TTC549 (cell line): ENCODE data around the gene SMG6.

Source experiments
- FAIRE-seq: peaks from 2 replicates; lab custom pipeline; 2012; peaks lifted over from hg19 to GRCh38; lab: Jason Lieb, UNC

Gene SMG6

DNA sequence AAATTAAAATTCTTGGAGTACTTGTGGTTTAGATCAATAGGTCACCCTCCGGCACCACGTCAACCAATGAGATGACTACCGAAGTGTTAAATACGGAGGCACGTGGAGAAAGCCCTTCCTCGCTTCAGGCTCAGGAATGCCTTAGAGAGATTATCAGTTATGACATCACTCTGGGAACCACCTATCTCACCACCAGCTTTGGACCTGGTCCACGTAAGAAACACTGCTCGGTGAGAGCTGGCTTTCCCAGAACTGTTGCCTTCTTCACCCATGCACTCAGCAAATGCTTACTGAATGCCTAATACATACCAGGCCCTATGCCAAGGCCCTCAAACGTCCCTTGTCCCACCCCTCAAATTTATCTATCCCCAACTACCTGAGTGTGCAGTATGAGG lies 71.3 kb downstream of the SMG6 start:
- FAIRE-seq = no peak

DNA sequence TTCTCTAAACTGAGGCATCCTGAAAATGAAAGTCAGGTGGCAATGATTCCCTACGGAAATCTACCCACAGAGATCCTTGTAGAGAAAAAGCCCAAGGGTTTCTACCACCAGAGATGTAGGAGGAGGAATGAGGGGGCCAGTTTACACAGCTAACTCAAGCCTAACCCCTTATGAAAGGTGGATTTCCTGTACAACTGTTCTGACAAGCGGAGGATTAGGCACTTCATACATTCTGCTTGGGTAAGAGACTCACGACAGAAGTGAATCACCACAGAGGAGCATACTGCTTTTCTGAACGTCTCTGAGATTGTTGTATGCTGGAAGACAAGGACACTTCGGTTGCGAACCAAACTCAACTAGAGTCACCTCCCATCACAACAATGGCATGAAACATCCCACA lies 72.7 kb downstream of the SMG6 start:
- FAIRE-seq = no peak

- FAIRE-seq = no peak
Measured at GRCh38 chr17:2227025-2227699, 76.4 kb downstream of the SMG6 start.

DNA sequence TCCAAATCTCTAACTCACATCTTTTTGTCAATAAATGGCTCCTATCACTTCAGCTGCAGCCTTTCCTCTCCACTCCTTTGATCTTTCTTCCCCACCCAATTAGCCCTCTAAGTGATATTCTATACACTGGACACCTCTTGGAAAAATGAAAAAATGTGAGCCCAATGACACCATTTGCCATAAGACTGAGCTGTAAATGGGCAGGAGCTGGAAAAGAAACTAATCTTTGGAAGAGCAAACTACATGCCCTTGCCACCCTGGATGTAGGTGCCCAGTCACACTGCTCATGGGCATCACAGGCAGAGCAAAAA lies 80.0 kb downstream of the SMG6 start:
- no peak for FAIRE-seq

DNA sequence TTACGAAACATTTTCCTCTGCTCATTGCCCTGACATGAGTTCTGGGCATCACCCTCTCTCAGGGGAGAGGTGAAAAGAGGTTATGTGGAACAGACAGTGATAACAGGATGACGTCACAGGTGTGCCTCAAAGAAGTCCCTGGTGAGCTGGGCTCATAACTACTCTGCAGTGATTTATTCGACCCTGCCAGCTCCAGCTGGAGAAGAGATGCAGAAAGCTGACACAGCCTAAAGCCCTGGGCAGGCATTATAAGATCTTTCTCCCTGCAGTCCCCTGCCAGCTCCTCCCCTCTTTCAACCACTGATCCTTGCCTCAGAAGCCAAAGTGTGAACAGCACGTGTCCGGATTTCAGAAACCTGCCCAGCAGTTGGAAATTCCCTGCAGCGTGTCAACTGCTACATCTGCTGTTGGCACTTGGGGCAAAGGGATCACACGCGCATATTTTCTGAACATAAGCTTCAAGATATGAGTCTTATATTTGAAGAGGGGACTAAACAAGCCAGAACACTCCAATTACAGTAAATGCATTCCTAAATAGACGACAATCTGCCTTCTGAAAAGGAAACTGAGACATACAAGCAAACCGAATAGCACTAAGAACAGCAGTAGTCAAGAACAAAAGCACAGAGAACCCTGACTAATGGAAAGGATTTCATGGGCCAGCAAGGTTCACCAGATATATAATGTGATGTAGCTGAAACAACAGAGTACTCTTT lies 80.5 kb downstream of the SMG6 start:
- no peak for FAIRE-seq

- FAIRE-seq = no peak
Measured at GRCh38 chr17:2222301-2222700, 81.3 kb downstream of the SMG6 start.

- no peak for FAIRE-seq
Measured at GRCh38 chr17:2218426-2218825, 85.2 kb downstream of the SMG6 start.

GRCh38 chr17:2215616-2216364 lies 87.8 kb downstream of the SMG6 start:
- no peak for FAIRE-seq

GRCh38 chr17:2214929-2215615 lies 88.5 kb downstream of the SMG6 start:
- FAIRE-seq = no peak

DNA sequence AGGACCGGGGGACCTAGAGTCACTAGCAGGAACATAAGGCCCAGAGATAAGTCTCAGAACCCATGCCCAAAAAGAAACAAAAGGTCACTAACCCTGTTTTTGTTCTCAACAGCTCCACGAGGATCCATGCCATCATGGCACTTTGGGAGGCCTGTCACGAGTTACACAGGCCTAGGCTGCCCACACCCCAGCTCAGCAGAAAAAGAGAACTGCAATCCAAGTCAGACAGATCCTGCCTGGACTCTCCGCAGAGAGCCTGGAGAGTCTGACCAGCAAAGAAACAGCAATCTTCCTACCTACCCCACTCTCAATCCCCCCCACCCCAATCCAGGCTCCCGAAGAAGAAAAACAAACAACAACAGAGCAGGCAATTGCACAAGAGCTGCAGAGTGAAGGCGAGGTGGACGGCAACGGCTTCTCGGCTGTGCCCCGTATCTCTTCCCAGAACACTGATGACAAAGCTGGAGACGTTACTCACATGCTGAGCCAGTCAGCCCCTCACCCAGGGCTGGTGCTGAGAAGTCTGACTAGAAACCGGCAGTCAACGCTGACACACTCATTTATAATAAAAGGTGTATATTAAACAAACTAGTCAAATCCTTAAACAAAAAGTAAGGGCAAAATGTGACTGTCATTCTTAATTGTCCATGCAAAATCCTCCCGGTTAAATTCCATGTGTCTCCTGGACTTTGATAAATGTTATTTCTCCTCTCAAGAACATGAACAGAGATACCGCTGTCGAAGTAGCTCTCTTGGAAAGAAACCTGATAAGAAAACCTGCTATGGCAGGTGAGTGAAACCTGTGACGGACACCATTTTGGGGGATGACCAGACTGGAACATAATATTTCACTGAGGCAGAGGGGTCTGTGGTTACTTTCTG lies 89.3 kb downstream of the SMG6 start:
- FAIRE-seq = no peak

GRCh38 chr17:2213291-2213960 lies 90.2 kb downstream of the SMG6 start:
- no peak for FAIRE-seq

DNA sequence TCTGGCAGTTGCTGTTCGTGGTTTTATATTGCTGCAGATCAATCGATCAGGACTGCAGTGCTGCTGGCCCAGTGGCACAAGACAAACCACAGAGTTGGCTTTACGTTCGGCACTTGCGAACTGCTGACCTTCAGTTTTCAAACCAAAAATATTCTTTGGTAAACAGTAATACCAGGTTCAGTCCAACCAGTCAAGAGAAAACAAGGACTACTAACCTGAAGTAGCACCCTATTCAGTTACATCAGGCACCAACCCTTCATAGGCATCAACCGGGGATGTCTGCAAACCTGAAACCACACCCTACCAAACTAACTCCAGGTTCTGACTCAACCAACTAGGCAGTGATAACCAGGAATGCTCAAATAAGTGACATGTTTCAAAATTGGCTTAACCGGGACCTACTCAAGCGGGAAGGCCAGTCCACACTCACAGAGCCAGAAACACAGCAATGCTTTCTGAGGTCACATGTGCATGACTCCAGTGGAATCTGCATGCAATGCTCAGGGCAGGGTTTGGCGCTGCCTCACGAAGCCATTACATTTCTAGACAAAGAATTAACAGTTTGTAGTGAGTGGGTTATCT lies 91.1 kb downstream of the SMG6 start:
- FAIRE-seq = no peak

- no peak for FAIRE-seq
Measured at GRCh38 chr17:2211661-2212399, 91.8 kb downstream of the SMG6 start.

DNA sequence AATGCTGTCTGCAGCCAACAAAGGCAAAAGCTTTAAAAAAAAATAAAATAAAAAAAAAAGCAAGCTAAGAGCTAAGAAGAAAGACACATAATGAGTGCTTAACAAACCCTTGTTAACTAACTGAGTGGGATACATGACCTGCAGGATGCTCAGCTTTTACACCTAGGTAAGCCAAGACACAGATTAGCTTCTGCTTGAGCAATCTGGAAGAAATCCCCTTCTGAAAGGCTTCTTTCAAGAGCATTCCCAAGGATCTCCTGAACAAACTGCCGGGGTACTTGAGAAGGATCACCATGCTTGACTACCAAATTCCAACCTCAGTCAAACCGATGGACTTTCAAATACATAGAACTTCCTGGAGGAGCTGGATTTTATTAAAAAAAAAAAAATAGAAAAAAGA lies 92.9 kb downstream of the SMG6 start:
- FAIRE-seq = no peak

DNA sequence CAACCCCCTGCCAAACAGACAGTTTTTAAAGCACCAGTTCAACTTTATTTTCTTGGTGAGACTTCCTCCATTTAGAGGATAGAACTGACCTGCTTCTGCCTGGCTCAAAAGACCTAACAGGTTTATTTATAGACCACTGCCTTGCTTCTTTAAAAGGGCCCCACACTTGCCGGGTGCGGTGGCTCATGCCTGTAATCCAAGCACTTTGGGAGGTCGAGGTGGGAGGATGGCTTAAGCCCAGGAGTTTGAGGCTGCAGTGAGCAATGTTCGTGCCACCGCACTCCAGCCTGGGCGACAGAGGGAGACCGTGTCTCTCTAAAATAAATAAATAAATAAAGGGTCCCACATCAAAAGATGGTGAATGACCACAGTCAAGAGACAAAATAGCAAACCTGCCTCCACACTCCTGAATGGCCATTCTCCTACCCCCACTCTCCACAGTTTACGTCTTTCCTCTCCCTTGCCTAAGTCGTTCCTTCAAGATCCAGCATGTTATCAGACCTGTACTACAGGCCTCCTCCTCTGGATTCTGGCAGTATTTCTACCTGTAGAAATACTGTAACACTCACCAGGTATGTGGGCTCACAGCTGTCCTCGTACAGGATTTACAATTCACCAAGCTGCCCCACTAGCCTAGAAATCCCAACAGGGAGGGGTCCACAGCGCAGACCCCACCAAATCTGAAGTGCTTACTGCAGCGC lies 95.6 kb downstream of the SMG6 start:
- no peak for FAIRE-seq

DNA sequence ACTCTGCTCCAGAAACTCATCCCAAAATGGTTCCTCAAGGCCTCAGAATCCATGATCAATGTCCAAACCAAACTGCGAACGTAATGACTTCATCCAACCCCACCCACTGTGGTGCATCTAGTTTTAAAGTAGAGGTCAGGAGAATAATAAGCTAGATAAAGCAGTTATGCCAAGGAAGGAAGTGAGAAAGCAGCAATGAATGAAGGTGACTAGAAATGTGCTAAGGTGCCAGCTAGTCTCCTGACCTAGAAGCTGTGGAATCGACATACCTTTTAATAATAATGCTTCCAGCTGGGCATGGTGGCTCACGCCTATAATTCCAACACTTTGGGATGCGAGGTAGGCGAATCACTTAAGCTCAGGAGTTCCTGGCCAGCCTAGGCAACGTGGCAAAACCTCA lies 99.2 kb downstream of the SMG6 start:
- no peak for FAIRE-seq

GRCh38 chr17:2203818-2204217 lies 99.8 kb downstream of the SMG6 start:
- FAIRE-seq = no peak

DNA sequence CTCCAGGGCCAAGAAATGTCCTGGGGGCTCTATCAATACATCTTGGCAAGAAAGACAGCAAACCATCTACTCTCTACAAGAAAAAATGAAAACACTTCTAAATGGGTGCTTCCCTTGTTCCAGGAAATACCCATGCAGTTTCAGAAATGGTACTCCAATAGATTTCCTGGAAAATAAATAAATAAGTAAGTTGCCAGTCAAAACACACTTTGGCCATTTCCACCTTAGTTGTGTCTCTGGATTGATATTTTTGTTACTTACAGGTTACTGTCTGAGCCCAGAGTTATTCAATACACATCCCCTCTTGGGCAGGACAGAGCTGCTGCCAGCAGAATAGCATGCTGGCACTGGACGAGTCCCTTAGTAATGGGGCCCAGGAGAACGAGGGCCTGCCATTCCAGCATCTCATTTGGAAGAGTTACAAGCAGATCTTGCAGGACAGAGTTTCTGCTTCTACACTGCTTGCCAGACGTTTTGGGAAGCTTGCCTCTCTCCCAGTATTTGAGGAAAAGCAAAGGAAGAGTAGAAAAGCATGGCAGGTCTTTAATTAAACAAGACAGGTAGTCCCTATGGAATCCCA lies 100.5 kb downstream of the SMG6 start:
- no peak for FAIRE-seq

GRCh38 chr17:2202302-2202995 lies 101.1 kb downstream of the SMG6 start:
- no peak for FAIRE-seq
